ENCODE measurements around the gene NOC4L.

- TF ChIP-seq CTCF (IDR thresholded peaks at IDR 0.05 in 8 of 11, conservative IDR thresholded peaks at IDR 0.05 in 3 of 11) (no peak), POLR2A (IDR thresholded peaks at IDR 0.05) (no peak)
Observed at GRCh38 chr12:132199101-132199500, 54.8 kb downstream of the NOC4L start.

Data from spleen (tissue), 7 donors.